Neuronal stem cell (in vitro differentiated cells): ENCODE data around the gene GNAQ.

Source experiments
- DNase-seq: peaks from one replicate; pipeline ENCODE4 v3.0.0-alpha.2; 2013; ENCODE audit warnings: low spot score
- H2AFZ ChIP-seq: one replicate; pipeline ENCODE4 v1.6.1; 2013; ENCODE audit warnings: mild to moderate bottlenecking, low read length, inconsistent platforms
- H2AK5ac ChIP-seq: 2 replicates; pipeline ENCODE4 v1.6.1; 2013; ENCODE audit warnings: low read depth, mild to moderate bottlenecking, inconsistent platforms, low read length, moderate library complexity, mixed read lengths
- H2BK120ac ChIP-seq: 2 replicates; pipeline ENCODE4 v1.6.1; 2013; ENCODE audit warnings: low read depth, mild to moderate bottlenecking, inconsistent platforms, low read length, moderate library complexity, mixed read lengths
- H2BK12ac ChIP-seq: one replicate; pipeline ENCODE4 v1.6.1; 2013; ENCODE audit warnings: low read length, inconsistent platforms
- H2BK15ac ChIP-seq: 2 replicates; pipeline ENCODE4 v1.6.1; 2013; ENCODE audit warnings: mild to moderate bottlenecking, low read length, inconsistent platforms, mixed read lengths
- H2BK5ac ChIP-seq: one replicate; pipeline ENCODE4 v1.6.1; 2013; ENCODE audit warnings: inconsistent platforms, mild to moderate bottlenecking, low read length, moderate library complexity
- H3K14ac ChIP-seq: one replicate; pipeline ENCODE4 v1.6.1; 2013; ENCODE audit warnings: low read length, inconsistent platforms
- H3K18ac ChIP-seq: 2 replicates; pipeline ENCODE4 v1.6.1; 2013; ENCODE audit warnings: low read length, inconsistent platforms
- H3K23ac ChIP-seq: 2 replicates; pipeline ENCODE4 v1.6.1; 2013; ENCODE audit warnings: low read depth, mild to moderate bottlenecking, mixed read lengths, low read length, inconsistent platforms; ENCODE audit not compliant: poor library complexity
- H3K27ac ChIP-seq: replicated peaks from 3 replicates; pipeline ENCODE4 v1.5.1; 2013; ENCODE audit warnings: low read length, inconsistent platforms
- H3K27me3 ChIP-seq, 3 experiments: 2 replicates each; pipeline ENCODE4 v1.6.1; 2013; ENCODE audit warnings: low read length in 3 of 3, mild to moderate bottlenecking in 2 of 3, inconsistent platforms in 1 of 3, low read depth in 1 of 3, mixed read lengths in 1 of 3, moderate library complexity in 1 of 3; ENCODE audit not compliant: control insufficient read depth in 3 of 3, insufficient read depth in 3 of 3
- H3K36me3 ChIP-seq, 2 donors: replicated peaks in 1 of 2; 2 replicates each; pipeline ENCODE4 v1.6.1; 2013; ENCODE audit warnings: low read length in 2 of 2; ENCODE audit not compliant: control insufficient read depth in 2 of 2, insufficient read depth in 2 of 2
- H3K4ac ChIP-seq: 2 replicates; pipeline ENCODE4 v1.6.1; 2013; ENCODE audit warnings: inconsistent platforms, mild to moderate bottlenecking, low read length, moderate library complexity
- H3K4me1 ChIP-seq, 2 donors: 1 replicate in 1 of 2; 2 replicates in 1 of 2; pipeline ENCODE4 v1.6.1; 2013; ENCODE audit warnings: low read length in 2 of 2, low read depth in 1 of 2; ENCODE audit not compliant: control insufficient read depth in 2 of 2, insufficient read depth in 1 of 2
- H3K4me2 ChIP-seq: one replicate; pipeline ENCODE4 v1.6.1; 2013; ENCODE audit warnings: mild to moderate bottlenecking, low read length, inconsistent platforms; ENCODE audit not compliant: insufficient read depth, poor library complexity, severe bottlenecking
- H3K4me3 ChIP-seq, 2 donors: 2 replicates each; pipeline ENCODE4 v1.5.1; 2013; ENCODE audit warnings: low read length in 2 of 2, mild to moderate bottlenecking in 2 of 2, inconsistent platforms in 1 of 2, moderate library complexity in 1 of 2
- H3K79me1 ChIP-seq: one replicate; pipeline ENCODE4 v1.6.1; 2013; ENCODE audit warnings: low read depth, mild to moderate bottlenecking, inconsistent platforms, low read length, moderate library complexity
- H3K9ac ChIP-seq: one replicate; pipeline ENCODE4 v1.6.1; 2013; ENCODE audit warnings: mild to moderate bottlenecking, low read depth, low read length, inconsistent platforms; ENCODE audit not compliant: poor library complexity
- H3K9me3 ChIP-seq, 2 donors: replicated peaks in 1 of 2; 2 replicates each; pipeline versions ENCODE3 to v1.6.1; 2013; ENCODE audit warnings: low read length in 2 of 2, mild to moderate bottlenecking in 2 of 2, inconsistent platforms in 1 of 2, low read depth in 1 of 2, mixed read lengths in 1 of 2, moderate library complexity in 1 of 2; ENCODE audit not compliant: control insufficient read depth in 2 of 2, insufficient read depth in 1 of 2
- H4K8ac ChIP-seq: one replicate; pipeline ENCODE4 v1.6.1; 2013; ENCODE audit warnings: low read depth, mild to moderate bottlenecking, inconsistent platforms, low read length, moderate library complexity
- H4K91ac ChIP-seq: one replicate; pipeline ENCODE4 v1.6.1; 2013; ENCODE audit warnings: low read length, low read depth, mild to moderate bottlenecking, inconsistent platforms; ENCODE audit not compliant: poor library complexity
- WGBS, 2 donors: extraction: QIAGEN DNeasy Blood & Tissue Kit; methylation state at CpG; one replicate each; pipeline ENCODE4 v1.1.7; 2013; ENCODE audit warnings: missing lambda C conversion rate in 2 of 2, mixed read lengths in 1 of 2; ENCODE audit not compliant: insufficient read length in 2 of 2, insufficient replicate concordance in 1 of 2; ENCODE audit errors: extremely low coverage in 2 of 2; 5-methylcytosine and 5-hydroxymethylcytosine counted together

The GNAQ gene

DNA sequence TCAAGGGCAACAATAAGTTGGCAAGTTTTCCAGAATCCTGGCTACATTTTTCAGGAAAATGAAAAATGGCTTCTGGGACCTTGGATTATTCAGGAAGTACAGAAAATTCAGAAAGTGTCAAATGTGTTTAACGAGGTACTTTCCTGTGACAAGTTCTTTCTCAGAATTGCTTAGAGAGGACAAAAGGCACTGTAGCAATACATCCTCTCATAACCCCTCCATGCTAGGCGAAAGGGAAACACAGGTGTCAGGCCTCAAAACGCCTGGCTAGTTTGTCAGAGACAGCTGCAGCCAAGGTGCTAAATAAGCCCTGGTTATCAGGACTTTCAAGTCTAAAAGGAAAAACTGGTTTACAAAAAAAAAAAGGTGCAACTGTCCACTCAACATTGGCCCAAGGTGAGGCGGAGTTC, 115.2 kb downstream of the GNAQ start:
- no peak overlapping the region for H2BK5ac ChIP-seq
- no peak for DNase-seq
- H3K27me3 ChIP-seq = no peaks in the 10 kb centered on the region
- peak overlapping the region; percentile 59 for H3K27ac ChIP-seq
- no peak overlapping the region for H2AK5ac ChIP-seq
- H3K9me3 ChIP-seq = peaks cover 0 to 8% of the 10 kb centered on the region in 2 donors
- no peak overlapping the region for H3K14ac ChIP-seq
- H3K79me1 ChIP-seq = no peaks in the 10 kb centered on the region
- no peak overlapping the region for H2BK12ac ChIP-seq
- H2BK15ac ChIP-seq = no peak overlapping the region
- peaks cover 2 to 45% of the 10 kb centered on the region in 2 donors for H3K36me3 ChIP-seq
- no peak overlapping the region for H4K8ac ChIP-seq
- H3K9ac ChIP-seq = no peak overlapping the region
- H4K91ac ChIP-seq = no peak overlapping the region
- H3K4me3 ChIP-seq = no peak overlapping the region
- H3K18ac ChIP-seq = no peak overlapping the region
- WGBS, 2 donors = no CpG with 5 or more reads among the region's 4 CpGs
- no peak overlapping the region for H3K23ac ChIP-seq
- H2AFZ ChIP-seq = no peak overlapping the region
- H2BK120ac ChIP-seq = no peak overlapping the region
- peaks cover 0 to 4% of the 10 kb centered on the region in 2 donors for H3K4me1 ChIP-seq
- no peak overlapping the region for H3K4ac ChIP-seq
- no peak overlapping the region for H3K4me2 ChIP-seq

DNA sequence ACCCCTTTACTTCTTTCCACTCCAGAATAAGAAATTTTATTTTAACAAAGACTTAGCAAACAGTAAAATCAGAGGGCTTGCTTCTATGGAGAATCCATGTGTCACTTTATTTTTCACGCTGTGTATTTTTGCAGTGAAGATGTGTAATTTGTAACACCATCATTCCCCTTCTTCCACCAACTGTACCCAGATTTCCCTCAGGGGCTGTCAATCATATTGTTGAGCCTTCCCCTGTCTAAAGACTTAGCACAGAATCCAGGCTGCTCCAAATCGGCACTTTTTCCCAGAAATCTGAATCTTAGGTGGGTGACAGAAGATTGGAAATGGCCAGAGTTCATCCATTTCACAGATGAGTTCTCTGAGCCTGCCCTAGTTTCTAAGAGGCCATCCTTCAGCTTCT, 115.9 kb downstream of the GNAQ start:
- no peak overlapping the region for H2BK5ac ChIP-seq
- peaks cover 0 to 8% of the 10 kb centered on the region in 2 donors for H3K9me3 ChIP-seq
- peaks cover 0 to 6% of the 10 kb centered on the region in 2 donors for H3K4me1 ChIP-seq
- H4K8ac ChIP-seq = no peak overlapping the region
- peaks cover 2 to 39% of the 10 kb centered on the region in 2 donors for H3K36me3 ChIP-seq
- no peak overlapping the region for H4K91ac ChIP-seq
- no peak overlapping the region for H2BK12ac ChIP-seq
- H2BK120ac ChIP-seq = no peak overlapping the region
- no peak overlapping the region for H3K14ac ChIP-seq
- no peak overlapping the region for H3K18ac ChIP-seq
- no peak for DNase-seq
- no peak overlapping the region for H2BK15ac ChIP-seq
- H3K9ac ChIP-seq = no peak overlapping the region
- H3K4me3 ChIP-seq = no peak overlapping the region
- no peaks in the 10 kb centered on the region for H3K27me3 ChIP-seq
- H2AK5ac ChIP-seq = no peak overlapping the region
- H2AFZ ChIP-seq = no peak overlapping the region
- H3K4ac ChIP-seq = no peak overlapping the region
- WGBS, 2 donors = no CpG with 5 or more reads among the region's 2 CpGs
- peak overlapping the region; percentile 21 for H3K27ac ChIP-seq
- peak overlapping the region; percentile 4 for H3K4me2 ChIP-seq
- no peak overlapping the region for H3K23ac ChIP-seq
- no peaks in the 10 kb centered on the region for H3K79me1 ChIP-seq

DNA sequence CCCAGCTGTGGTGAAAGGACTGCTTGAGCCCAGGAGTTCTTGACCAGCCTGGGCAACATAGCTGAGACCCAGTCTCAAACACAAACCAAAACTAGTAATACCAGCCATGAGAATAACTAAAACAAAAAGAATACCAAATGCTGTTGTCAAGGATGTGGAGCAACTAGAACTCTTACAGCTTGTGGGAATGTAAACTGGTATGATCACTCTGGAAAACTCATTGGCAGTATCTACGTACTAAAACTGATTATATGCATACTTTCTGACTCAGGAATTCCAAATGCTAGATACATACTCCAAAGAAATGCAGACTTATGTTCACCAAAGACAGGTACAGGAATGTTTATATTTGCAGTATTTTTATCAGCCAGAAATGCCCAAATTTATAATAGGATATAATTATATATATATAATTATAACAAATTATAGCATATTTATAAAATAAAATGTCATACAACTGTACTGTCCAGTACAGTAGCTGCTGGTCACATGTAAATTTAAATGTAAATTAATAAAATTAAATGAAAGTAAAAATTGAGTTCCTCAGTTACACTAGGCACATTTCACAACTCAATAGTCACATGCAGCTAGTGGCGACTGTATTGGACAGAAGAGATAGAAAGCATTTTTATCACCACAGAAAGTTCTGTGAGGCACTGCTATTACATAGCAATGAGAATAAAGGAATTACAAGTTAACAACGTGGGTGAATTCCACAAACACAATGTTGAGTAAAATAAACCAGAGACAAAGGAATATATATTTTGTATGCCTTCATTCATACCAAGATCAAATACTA, 118.5 kb downstream of the GNAQ start:
- H2BK5ac ChIP-seq = no peak overlapping the region
- peaks cover 0 to 8% of the 10 kb centered on the region in 2 donors for H3K9me3 ChIP-seq
- no peaks in the 10 kb centered on the region for H3K27me3 ChIP-seq
- WGBS, 2 donors = no CpG with 5 or more reads among the region's 3 CpGs
- no peak overlapping the region for H2BK12ac ChIP-seq
- H3K4me3 ChIP-seq = no peak overlapping the region
- no peak overlapping the region for H2BK15ac ChIP-seq
- no peak overlapping the region for H3K23ac ChIP-seq
- no peak for DNase-seq
- no peak overlapping the region for H4K91ac ChIP-seq
- H3K4me1 ChIP-seq = peaks cover 4 to 6% of the 10 kb centered on the region in 2 donors
- H3K36me3 ChIP-seq = peaks cover 0 to 21% of the 10 kb centered on the region in 2 donors
- no peak overlapping the region for H3K14ac ChIP-seq
- no peaks in the 10 kb centered on the region for H3K79me1 ChIP-seq
- no peak overlapping the region for H2AK5ac ChIP-seq
- H3K4me2 ChIP-seq = no peak overlapping the region
- no peak overlapping the region for H2BK120ac ChIP-seq
- no peak overlapping the region for H4K8ac ChIP-seq
- H3K9ac ChIP-seq = no peak overlapping the region
- no peak overlapping the region for H2AFZ ChIP-seq
- no peak overlapping the region for H3K27ac ChIP-seq
- H3K4ac ChIP-seq = no peak overlapping the region
- no peak overlapping the region for H3K18ac ChIP-seq

DNA sequence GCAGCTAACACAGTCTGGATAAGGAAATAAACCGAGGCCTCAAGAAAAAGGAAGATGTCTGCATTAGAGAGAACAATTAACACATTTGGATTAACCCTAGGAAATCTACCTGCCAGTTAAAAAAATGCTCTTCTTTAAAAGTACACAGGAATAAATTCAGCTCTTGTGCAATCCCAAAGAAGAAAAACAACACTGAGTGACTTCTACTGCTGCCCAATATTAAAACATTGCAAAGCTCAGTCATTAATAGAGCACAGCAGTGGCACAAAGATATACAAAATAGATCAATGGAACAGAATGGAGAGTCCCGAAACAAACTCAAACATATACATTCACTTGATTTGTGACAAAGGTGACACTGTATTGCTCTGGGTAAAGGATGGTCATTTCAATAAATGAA, 119.7 kb downstream of the GNAQ start:
- H3K4me1 ChIP-seq = peaks cover 6 to 14% of the 10 kb centered on the region in 2 donors
- H3K4me3 ChIP-seq = no peak overlapping the region
- no CpG with 5 or more reads among the region's 2 CpGs for WGBS, 2 donors
- H3K27ac ChIP-seq = no peak overlapping the region
- DNase-seq = no peak
- no peaks in the 10 kb centered on the region for H3K27me3 ChIP-seq
- peaks cover 0 to 8% of the 10 kb centered on the region in 2 donors for H3K9me3 ChIP-seq
- no peak overlapping the region for H3K14ac ChIP-seq
- no peak overlapping the region for H2AFZ ChIP-seq
- no peak overlapping the region for H3K18ac ChIP-seq
- H3K9ac ChIP-seq = no peak overlapping the region
- H3K79me1 ChIP-seq = no peaks in the 10 kb centered on the region
- H3K4me2 ChIP-seq = no peak overlapping the region
- peaks cover 0 to 17% of the 10 kb centered on the region in 2 donors for H3K36me3 ChIP-seq
- H2BK12ac ChIP-seq = no peak overlapping the region
- no peak overlapping the region for H2BK15ac ChIP-seq
- H4K91ac ChIP-seq = no peak overlapping the region
- no peak overlapping the region for H4K8ac ChIP-seq
- H3K4ac ChIP-seq = no peak overlapping the region
- no peak overlapping the region for H2BK120ac ChIP-seq
- no peak overlapping the region for H2AK5ac ChIP-seq
- no peak overlapping the region for H2BK5ac ChIP-seq
- H3K23ac ChIP-seq = no peak overlapping the region
